Measurements from ENCODE around the gene NFATC2. TPM values are rescaled to one million over a fixed set of nuclear protein-coding genes. Genes with fewer than 3 reads are reported as not detected.

NFATC2 gene
- total and polyA plus RNA-seq, 8 donors, result 1.5 to 8.3 (median 4.3) TPM

- WGBS, 2 donors, result 82 to 89% methylated on average over 4 of the region's 4 CpGs
- no peak for ATAC-seq
- no peak for TF ChIP-seq CTCF (IDR thresholded peaks at IDR 0.05)
Observed at GRCh38 chr20:51374456-51374830, 168.1 kb downstream of the NFATC2 start.

GRCh38 chr20:51373713-51374455, 168.6 kb downstream of the NFATC2 start:
- Histone ChIP-seq H3K27ac (no peak overlapping the region), H3K4me3 (no peak overlapping the region), H3K27me3 (no peaks in the 10 kb centered on the region), H3K36me3 (no peaks in the 10 kb centered on the region), H3K9me3 (no peaks in the 10 kb centered on the region), H3K4me1 (peaks cover 0 to 8% (median 0%) of the 10 kb centered on the region in 3 donors)
- ATAC-seq (peak; percentile 74 to 88 (median 83)), FAIRE-seq (no peak), DNase-seq (peak in 5 of 6 donors; percentile 47 to 65 (median 58))
- 31 to 37% methylated on average over 12 of the region's 12 CpGs for WGBS, 2 donors
- no peak for TF ChIP-seq CTCF (IDR thresholded peaks at IDR 0.05)
- intact Hi-C loops (cut with DNase I), result loop anchor here (5.0 to 10.0 kb wide), 3 partner anchors 221 to 251 kb away; no protein-coding TSS in a partner anchor

More at GRCh38 chr20:51374456-51374830, 168.1 kb downstream of the NFATC2 start:
- FAIRE-seq (no peak), DNase-seq (no peak)
- H3K4me1 ChIP-seq, result peaks cover 0 to 8% (median 0%) of the 10 kb centered on the region in 3 donors
- no peaks in the 10 kb centered on the region for H3K27me3 ChIP-seq
- no peaks in the 10 kb centered on the region for H3K9me3 ChIP-seq
- no peak overlapping the region for H3K27ac ChIP-seq
- H3K36me3 ChIP-seq, result no peaks in the 10 kb centered on the region
- H3K4me3 ChIP-seq, result no peak overlapping the region
- intact Hi-C loops (cut with DNase I), result loop anchor here (5.0 to 10.0 kb wide), 3 partner anchors 220 to 250 kb away; no protein-coding TSS in a partner anchor

- Histone ChIP-seq H3K4me3 (no peak overlapping the region), H3K9me3 (no peaks in the 10 kb centered on the region), H3K4me1 (peaks cover 0 to 8% (median 0%) of the 10 kb centered on the region in 3 donors), H3K27ac (no peak overlapping the region), H3K36me3 (no peaks in the 10 kb centered on the region), H3K27me3 (no peaks in the 10 kb centered on the region)
- FAIRE-seq (no peak), DNase-seq (peak in 1 of 6 donors; percentile 32), ATAC-seq (no peak)
- intact Hi-C loops (cut with DNase I), result loop anchor here (5.0 to 10.0 kb wide), 3 partner anchors 222 to 252 kb away; no protein-coding TSS in a partner anchor
- WGBS, 2 donors, result 79 to 81% methylated on average over 7 of the region's 7 CpGs
- no peak for TF ChIP-seq CTCF (IDR thresholded peaks at IDR 0.05)
Observed at GRCh38 chr20:51372966-51373365, 169.6 kb downstream of the NFATC2 start.

DNA sequence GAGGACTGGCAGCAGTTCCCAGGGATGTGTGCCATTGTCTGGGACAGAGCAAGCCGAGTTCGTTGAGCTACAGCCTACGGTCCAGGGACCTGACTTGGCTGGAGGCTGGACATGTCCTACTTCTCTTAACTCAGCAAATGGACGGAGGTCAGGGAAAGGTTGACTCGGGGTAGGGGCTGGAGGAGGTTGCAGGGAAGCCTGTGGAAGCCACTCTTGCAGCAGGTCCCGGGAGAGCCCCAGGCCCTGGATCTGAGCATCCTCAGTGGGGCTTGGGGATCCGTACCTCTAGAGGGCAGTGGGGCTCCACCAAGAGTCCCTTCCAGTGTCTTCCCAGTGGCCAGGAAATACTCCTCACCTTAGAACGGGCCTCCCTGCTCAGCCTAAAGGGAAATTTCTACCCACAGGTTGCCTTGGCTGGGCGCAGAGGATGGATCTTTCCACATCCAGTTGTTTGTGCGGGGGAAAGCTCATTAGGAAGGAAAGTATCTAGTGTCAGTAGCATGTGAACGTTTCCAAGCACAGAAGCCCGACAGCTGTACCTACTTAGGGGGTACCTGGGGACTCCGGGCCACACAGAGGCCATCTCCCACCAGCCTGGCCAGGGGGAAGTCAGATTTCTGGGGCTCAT, 170.2 kb downstream of the NFATC2 start:
- intact Hi-C loops (cut with DNase I), result loop anchor here (5.0 to 10.0 kb wide), 3 partner anchors 223 to 253 kb away; no protein-coding TSS in a partner anchor
- ATAC-seq (peak; percentile 92 to 97 (median 96)), FAIRE-seq (no peak), DNase-seq (peak; percentile 61 to 86 (median 71))
- Histone ChIP-seq H3K36me3 (no peaks in the 10 kb centered on the region), H3K4me1 (peaks cover 0 to 8% (median 0%) of the 10 kb centered on the region in 3 donors), H3K27ac (no peak overlapping the region), H3K9me3 (no peaks in the 10 kb centered on the region), H3K27me3 (no peaks in the 10 kb centered on the region), H3K4me3 (no peak overlapping the region)
- peak; percentile 26 to 83 (median 80) for TF ChIP-seq CTCF (IDR thresholded peaks at IDR 0.05)
- 42% methylated on average over 13 of the region's 13 CpGs for WGBS, 2 donors

All from pancreas (tissue), 10 donors.